Keratinocyte (primary cell): ENCODE data around the gene CXCR6.

ENCODE experiments used
- CTCF ChIP-seq, 3 experiments: IDR thresholded peaks in 1 of 3; conservative IDR thresholded peaks in 1 of 3; optimal IDR thresholded peaks in 1 of 3; 2 replicates in 2 of 3; 3 replicates in 1 of 3; pipeline versions ENCODE3 to v1.5.1; 2011; ENCODE audit warnings: low read length in 3 of 3, mild to moderate bottlenecking in 3 of 3, moderate library complexity in 2 of 3, control low read depth in 1 of 3, inconsistent platforms in 1 of 3; ENCODE audit not compliant: insufficient read depth in 2 of 3; ENCODE audit errors: extremely low read depth in 1 of 3
- EZH2 ChIP-seq: IDR thresholded peaks from one replicate; pipeline ENCODE4 v1.6.1; 2012; ENCODE audit warnings: inconsistent platforms, mild to moderate bottlenecking, low read length, moderate library complexity

GRCh38 chr3:45966950-45967640 lies 23.8 kb downstream of the CXCR6 start:
- TF ChIP-seq CTCF (optimal IDR thresholded peaks at IDR 0.05 in 1 of 3, IDR thresholded peaks at IDR 0.05 in 1 of 3, conservative IDR thresholded peaks at IDR 0.05 in 1 of 3; ENCODE audit: extremely low read depth in 1 of 3, insufficient read depth in 2 of 3, low read length in 3 of 3): no peak
- TF ChIP-seq EZH2: no peak
